Activated CD8-positive, alpha-beta memory T cell treated with anti-CD3 and anti-CD28 coated beads, Interleukin-2, amount 50 U/mL, for 1 hour (primary cell): ENCODE measurements around the gene FMN2.
"Not testable (repeated sequence)": the region's sequence is repeated elsewhere in the genome, so short reads cannot be mapped to it uniquely, and the experiment has no call there.

Experiments
- DNase-seq: peaks from one replicate; pipeline ENCODE4 v3.0.0-alpha.2; 2020; ENCODE audit errors: extremely low read depth

Gene FMN2

GRCh38 chr1:240138867-240139266 is 47.2 kb downstream of the FMN2 start:
- no peak for DNase-seq

GRCh38 chr1:240139511-240139910 is 47.8 kb downstream of the FMN2 start:
- no peak for DNase-seq

- DNase-seq, result no peak
These were observed 53.4 kb downstream of the FMN2 start for GRCh38 chr1:240145120-240145519.

- no peak for DNase-seq
These were observed 56.6 kb downstream of the FMN2 start for GRCh38 chr1:240148333-240148732.

GRCh38 chr1:240149484-240150094 is 57.9 kb downstream of the FMN2 start:
- no peak for DNase-seq

GRCh38 chr1:240151136-240151735 is 59.6 kb downstream of the FMN2 start:
- DNase-seq, result no peak

GRCh38 chr1:240152611-240153297 is 61.1 kb downstream of the FMN2 start:
- no peak for DNase-seq

GRCh38 chr1:240155605-240156004 is 63.9 kb downstream of the FMN2 start:
- no peak for DNase-seq

- no peak for DNase-seq
These were observed 73.1 kb downstream of the FMN2 start for GRCh38 chr1:240164742-240165141.

- DNase-seq, result no peak
These were observed 77.5 kb downstream of the FMN2 start for GRCh38 chr1:240169188-240169587.

- DNase-seq, result no peak
These were observed 78.6 kb downstream of the FMN2 start for GRCh38 chr1:240170266-240170665.

- DNase-seq, result no peak
These were observed 79.1 kb downstream of the FMN2 start for GRCh38 chr1:240170806-240171205.

GRCh38 chr1:240171907-240172306 is 80.2 kb downstream of the FMN2 start:
- DNase-seq, result no peak

GRCh38 chr1:240173836-240174235 is 82.2 kb downstream of the FMN2 start:
- no peak for DNase-seq

GRCh38 chr1:240174734-240175133 is 83.1 kb downstream of the FMN2 start:
- no peak for DNase-seq

- no peak for DNase-seq
These were observed 86.7 kb downstream of the FMN2 start for GRCh38 chr1:240178366-240178765.

GRCh38 chr1:240184682-240185081 is 93.0 kb downstream of the FMN2 start:
- not testable (repeated sequence) for DNase-seq

- no peak for DNase-seq
These were observed 96.5 kb downstream of the FMN2 start for GRCh38 chr1:240188139-240188538.

- DNase-seq, result no peak
These were observed 97.8 kb downstream of the FMN2 start for GRCh38 chr1:240189386-240189989.

- no peak for DNase-seq
These were observed 99.3 kb downstream of the FMN2 start for GRCh38 chr1:240190881-240191401.

- no peak for DNase-seq
These were observed 101.2 kb downstream of the FMN2 start for GRCh38 chr1:240192851-240193250.

GRCh38 chr1:240193679-240194078 is 102.0 kb downstream of the FMN2 start:
- DNase-seq, result no peak

- no peak for DNase-seq
These were observed 102.4 kb downstream of the FMN2 start for GRCh38 chr1:240194120-240194519.
